ENCODE measurements around the gene OSBPL5. TPM values are rescaled to one million over a fixed set of nuclear protein-coding genes. Genes with fewer than 3 reads are reported as not detected.

The OSBPL5 gene
- total and polyA plus RNA-seq, 11 donors, result 10.1 to 27.7 (median 16.4) TPM

DNA sequence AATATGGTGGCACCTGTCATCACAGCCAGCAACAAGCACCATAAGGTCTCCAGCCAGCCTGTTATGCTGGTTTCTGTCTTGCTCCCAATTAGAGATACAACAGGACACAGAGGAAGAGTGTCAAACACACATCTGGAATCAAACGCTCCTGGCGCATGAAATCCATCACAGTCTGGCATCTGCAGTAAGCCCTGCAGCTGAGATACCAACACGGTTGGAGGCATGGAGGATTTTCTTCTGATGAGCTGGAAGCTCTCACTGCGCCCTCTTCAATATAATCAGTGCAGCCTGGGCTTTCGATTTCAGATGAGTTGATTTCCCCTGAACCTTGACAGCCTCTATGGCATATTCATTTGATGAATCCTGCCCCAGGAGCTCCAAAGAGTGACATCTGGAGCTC is 80.1 kb downstream of the OSBPL5 start:
- Histone ChIP-seq H3K9me3 (no peaks in the 10 kb centered on the region), H3K4me1 (no peaks in the 10 kb centered on the region), H3K4me3 (no peak overlapping the region), H3K36me3 (peaks cover 0 to 29% (median 2%) of the 10 kb centered on the region in 9 donors), H3K27ac (no peak overlapping the region), H3K27me3 (peaks cover 0 to 3% (median 0%) of the 10 kb centered on the region in 9 donors)
- no peak for ATAC-seq
- no peak for TF ChIP-seq POLR2A (IDR thresholded peaks at IDR 0.05)
- TF ChIP-seq, protein P1, sequence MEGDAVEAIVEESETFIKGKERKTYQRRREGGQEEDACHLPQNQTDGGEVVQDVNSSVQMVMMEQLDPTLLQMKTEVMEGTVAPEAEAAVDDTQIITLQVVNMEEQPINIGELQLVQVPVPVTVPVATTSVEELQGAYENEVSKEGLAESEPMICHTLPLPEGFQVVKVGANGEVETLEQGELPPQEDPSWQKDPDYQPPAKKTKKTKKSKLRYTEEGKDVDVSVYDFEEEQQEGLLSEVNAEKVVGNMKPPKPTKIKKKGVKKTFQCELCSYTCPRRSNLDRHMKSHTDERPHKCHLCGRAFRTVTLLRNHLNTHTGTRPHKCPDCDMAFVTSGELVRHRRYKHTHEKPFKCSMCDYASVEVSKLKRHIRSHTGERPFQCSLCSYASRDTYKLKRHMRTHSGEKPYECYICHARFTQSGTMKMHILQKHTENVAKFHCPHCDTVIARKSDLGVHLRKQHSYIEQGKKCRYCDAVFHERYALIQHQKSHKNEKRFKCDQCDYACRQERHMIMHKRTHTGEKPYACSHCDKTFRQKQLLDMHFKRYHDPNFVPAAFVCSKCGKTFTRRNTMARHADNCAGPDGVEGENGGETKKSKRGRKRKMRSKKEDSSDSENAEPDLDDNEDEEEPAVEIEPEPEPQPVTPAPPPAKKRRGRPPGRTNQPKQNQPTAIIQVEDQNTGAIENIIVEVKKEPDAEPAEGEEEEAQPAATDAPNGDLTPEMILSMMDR (IDR thresholded peaks at IDR 0.05), result no peak
- intact Hi-C loops (cut with DNase I), result loop anchor here in 1 of 10 donors (5.0 kb wide), 1 partner anchor 33 kb away; no protein-coding TSS in a partner anchor
- WGBS, 4 donors, result 56 to 64% (median 59%) methylated on average over 5 of the region's 5 CpGs
- no peak for DNase-seq

DNA sequence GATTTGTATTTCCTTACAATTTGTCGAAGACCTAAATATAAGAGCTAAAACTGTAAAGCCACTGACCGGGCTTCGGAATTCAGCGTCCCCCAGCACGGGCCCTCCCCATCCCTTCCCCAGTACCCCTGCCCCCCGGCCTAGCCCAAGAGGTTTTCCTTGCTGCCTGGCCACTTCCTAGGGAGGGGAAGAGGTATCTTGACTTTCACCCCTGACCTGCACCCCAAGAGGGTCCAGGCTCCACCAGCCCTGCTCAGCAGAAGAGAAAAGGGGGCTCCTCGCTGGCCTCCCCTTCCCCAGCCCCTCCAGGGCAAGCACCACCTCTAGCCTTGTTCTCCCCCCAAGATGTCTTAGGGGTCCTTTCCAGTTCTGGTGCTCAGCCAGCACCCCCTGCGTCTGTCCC is 81.8 kb downstream of the OSBPL5 start:
- ATAC-seq (no peak), DNase-seq (no peak)
- Histone ChIP-seq H3K4me1 (no peaks in the 10 kb centered on the region), H3K27ac (no peak overlapping the region), H3K4me3 (no peak overlapping the region), H3K9me3 (no peaks in the 10 kb centered on the region), H3K27me3 (peaks cover 0 to 3% (median 0%) of the 10 kb centered on the region in 9 donors), H3K36me3 (peaks cover 0 to 11% (median 0%) of the 10 kb centered on the region in 9 donors)
- intact Hi-C loops (cut with DNase I), result loop anchor here in 1 of 10 donors (2.0 kb wide), 1 partner anchor 43 kb away; no protein-coding TSS in a partner anchor
- 79 to 87% (median 83%) methylated on average over 8 of the region's 8 CpGs for WGBS, 4 donors
- TF ChIP-seq POLR2A (IDR thresholded peaks at IDR 0.05), result no peak
- TF ChIP-seq, protein P1 (IDR thresholded peaks at IDR 0.05), result no peak

DNA sequence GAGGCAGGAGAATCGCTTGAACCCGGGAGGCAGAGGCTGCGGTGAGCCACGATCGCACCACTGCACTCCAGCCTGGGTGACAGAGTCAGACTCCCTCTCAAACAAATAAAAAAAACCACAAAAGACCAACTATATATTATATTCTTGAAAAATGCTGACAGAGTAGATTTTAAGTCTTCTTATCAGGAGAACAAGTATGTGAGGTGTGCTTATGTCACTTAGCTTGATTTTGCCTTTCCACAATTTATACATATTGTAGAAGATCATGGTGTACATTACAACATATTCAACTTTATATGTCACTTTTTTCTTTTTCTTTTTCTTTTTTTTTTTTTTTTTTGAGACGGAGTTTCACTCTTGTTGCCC is 83.7 kb downstream of the OSBPL5 start:
- no peaks in the 10 kb centered on the region for H3K4me1 ChIP-seq
- no peak for ATAC-seq
- no peak for TF ChIP-seq POLR2A (IDR thresholded peaks at IDR 0.05)
- TF ChIP-seq, protein P1 (IDR thresholded peaks at IDR 0.05), result no peak
- H3K27ac ChIP-seq, result no peak overlapping the region
- no peaks in the 10 kb centered on the region for H3K9me3 ChIP-seq
- H3K36me3 ChIP-seq, result no peaks in the 10 kb centered on the region
- DNase-seq, result peak in 1 of 5 donors; percentile 2
- no peak overlapping the region for H3K4me3 ChIP-seq
- WGBS, 4 donors, result 91 to 95% (median 93%) methylated on average over 6 of the region's 6 CpGs
- intact Hi-C loops (cut with DNase I), result no loop called here
- H3K27me3 ChIP-seq, result peaks cover 0 to 3% (median 0%) of the 10 kb centered on the region in 9 donors

DNA sequence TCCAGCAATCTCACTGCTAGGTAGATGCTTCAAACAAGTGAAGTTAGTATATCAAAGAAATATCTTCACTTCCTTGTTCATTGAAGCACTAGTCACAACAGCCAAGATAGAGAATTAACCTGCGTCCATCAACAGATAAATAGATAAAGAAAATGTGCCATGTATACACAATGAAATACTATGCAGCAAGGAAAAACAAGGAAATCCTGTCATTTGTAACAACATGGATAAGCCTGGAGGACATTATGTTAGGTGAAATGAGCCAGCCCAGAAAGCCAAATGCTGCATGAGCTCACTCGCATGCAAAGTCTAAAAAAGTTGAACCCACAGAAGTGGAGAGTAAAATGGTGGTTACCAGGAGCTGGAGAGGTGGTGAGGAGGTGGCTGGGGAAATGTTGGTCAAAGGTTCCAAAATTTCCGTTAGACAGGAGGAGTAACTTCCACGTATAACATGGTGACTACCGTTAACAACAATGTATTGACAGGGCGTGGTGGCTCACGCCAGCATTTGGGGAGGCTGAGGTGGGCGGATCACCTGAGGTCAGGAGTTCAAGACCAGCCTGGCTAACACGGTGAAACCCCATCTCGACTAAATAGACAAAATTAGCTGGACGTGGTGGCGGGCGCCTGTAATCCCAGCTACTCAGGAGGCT is 84.3 kb downstream of the OSBPL5 start:
- TF ChIP-seq, protein P1 (IDR thresholded peaks at IDR 0.05), result no peak
- no peak for TF ChIP-seq POLR2A (IDR thresholded peaks at IDR 0.05)
- 85 to 90% (median 88%) methylated on average over 13 of the region's 13 CpGs for WGBS, 4 donors
- DNase-seq, result no peak

More for the DNA sequence above, 84.3 kb downstream of the OSBPL5 start:
- H3K27me3 ChIP-seq, result peaks cover 0 to 3% (median 0%) of the 10 kb centered on the region in 9 donors
- no peak overlapping the region for H3K4me3 ChIP-seq
- intact Hi-C loops (cut with DNase I), result no loop called here
- no peaks in the 10 kb centered on the region for H3K36me3 ChIP-seq
- no peaks in the 10 kb centered on the region for H3K9me3 ChIP-seq
- no peak overlapping the region for H3K27ac ChIP-seq
- ATAC-seq, result no peak
- no peaks in the 10 kb centered on the region for H3K4me1 ChIP-seq

Data from heart left ventricle (tissue), 16 donors.